RWPE2 (cell line): ENCODE measurements around the gene GTPBP10.

Experiments
- ATAC-seq: fragments of 200-7000 bp; cut with Tn5 transposase; 3 replicates; pipeline ENCODE4 v1.9.1; 2021; ENCODE audit warnings: low read depth
- DNase-seq: peaks from one replicate; pipeline ENCODE4 v3.0.0-alpha.2; 2020; ENCODE audit warnings: low spot score
- H3K27ac ChIP-seq: fragments of 450-650 bp; 2 replicates; pipeline ENCODE4 v1.5.1; 2017; ENCODE audit warnings: mild to moderate bottlenecking; ENCODE audit not compliant: poor library complexity, severe bottlenecking
- H3K27me3 ChIP-seq: fragments of 250-450 bp; sonication (Bioruptor Pico); 2 replicates; pipeline ENCODE4 v1.5.1; 2021; ENCODE audit warnings: mild to moderate bottlenecking, moderate library complexity; ENCODE audit not compliant: insufficient read depth, poor library complexity, severe bottlenecking
- H3K36me3 ChIP-seq: fragments of 250-450 bp; sonication (Bioruptor Pico); 2 replicates; pipeline ENCODE4 v1.5.1; 2020; ENCODE audit warnings: low read depth, mild to moderate bottlenecking, moderate library complexity
- H3K4me1 ChIP-seq: fragments of 250-450 bp; sonication (Bioruptor Pico); 2 replicates; pipeline ENCODE4 v1.5.1; 2021; ENCODE audit warnings: mild to moderate bottlenecking, moderate library complexity; ENCODE audit not compliant: insufficient read depth, poor library complexity, severe bottlenecking
- H3K4me3 ChIP-seq: fragments of 250-450 bp; sonication (Bioruptor Pico); 2 replicates; pipeline ENCODE4 v1.5.1; 2021; ENCODE audit warnings: mild to moderate bottlenecking, moderate library complexity; ENCODE audit not compliant: severe bottlenecking
- H3K9me3 ChIP-seq: fragments of 250-450 bp; sonication (Bioruptor Pico); 2 replicates; pipeline ENCODE4 v1.5.1; 2021; ENCODE audit warnings: mild to moderate bottlenecking, moderate library complexity; ENCODE audit not compliant: severe bottlenecking
- CTCF ChIP-seq: fragments of 450-650 bp; IDR thresholded peaks from one replicate; pipeline ENCODE4 v1.5.1; 2017; ENCODE audit warnings: mild to moderate bottlenecking, moderate library complexity; ENCODE audit not compliant: poor library complexity, severe bottlenecking

GTPBP10 gene

DNA sequence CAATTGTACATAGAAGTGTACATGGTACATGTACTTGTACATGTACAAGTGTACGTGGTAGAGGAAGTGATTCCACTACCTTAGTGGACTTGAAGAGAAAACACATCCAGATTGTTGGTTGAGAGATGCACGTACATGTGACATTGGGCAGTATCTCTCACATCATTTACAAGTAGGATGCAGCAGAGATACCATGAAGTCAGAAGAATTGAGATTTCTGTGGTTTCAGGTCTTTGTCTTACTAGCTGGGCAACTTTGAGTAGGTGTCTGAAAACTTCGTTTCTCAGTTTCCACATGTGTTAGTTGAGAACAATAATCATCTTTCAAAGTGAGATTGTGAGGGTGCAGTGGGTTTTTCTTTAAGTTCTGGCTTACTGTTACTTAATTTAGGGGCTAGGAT, 78.2 kb downstream of the GTPBP10 start:
- Histone ChIP-seq H3K27me3 (no peaks in the 10 kb centered on the region), H3K27ac (peak overlapping the region; percentile 36), H3K36me3 (no peaks in the 10 kb centered on the region), H3K4me3 (no peak overlapping the region), H3K4me1 (peaks cover 11% of the 10 kb centered on the region), H3K9me3 (no peaks in the 10 kb centered on the region)
- DNase-seq, result no peak
- ATAC-seq, result no peak
- TF ChIP-seq CTCF, result no peak

GRCh38 chr7:90425376-90425775, 78.9 kb downstream of the GTPBP10 start:
- DNase-seq, result no peak
- peak; percentile 98 for ATAC-seq
- TF ChIP-seq CTCF, result no peak
- no peaks in the 10 kb centered on the region for H3K27me3 ChIP-seq
- H3K36me3 ChIP-seq, result no peaks in the 10 kb centered on the region
- no peak overlapping the region for H3K4me3 ChIP-seq
- H3K9me3 ChIP-seq, result no peaks in the 10 kb centered on the region
- H3K4me1 ChIP-seq, result peaks cover 11% of the 10 kb centered on the region
- peak overlapping the region; percentile 36 for H3K27ac ChIP-seq

DNA sequence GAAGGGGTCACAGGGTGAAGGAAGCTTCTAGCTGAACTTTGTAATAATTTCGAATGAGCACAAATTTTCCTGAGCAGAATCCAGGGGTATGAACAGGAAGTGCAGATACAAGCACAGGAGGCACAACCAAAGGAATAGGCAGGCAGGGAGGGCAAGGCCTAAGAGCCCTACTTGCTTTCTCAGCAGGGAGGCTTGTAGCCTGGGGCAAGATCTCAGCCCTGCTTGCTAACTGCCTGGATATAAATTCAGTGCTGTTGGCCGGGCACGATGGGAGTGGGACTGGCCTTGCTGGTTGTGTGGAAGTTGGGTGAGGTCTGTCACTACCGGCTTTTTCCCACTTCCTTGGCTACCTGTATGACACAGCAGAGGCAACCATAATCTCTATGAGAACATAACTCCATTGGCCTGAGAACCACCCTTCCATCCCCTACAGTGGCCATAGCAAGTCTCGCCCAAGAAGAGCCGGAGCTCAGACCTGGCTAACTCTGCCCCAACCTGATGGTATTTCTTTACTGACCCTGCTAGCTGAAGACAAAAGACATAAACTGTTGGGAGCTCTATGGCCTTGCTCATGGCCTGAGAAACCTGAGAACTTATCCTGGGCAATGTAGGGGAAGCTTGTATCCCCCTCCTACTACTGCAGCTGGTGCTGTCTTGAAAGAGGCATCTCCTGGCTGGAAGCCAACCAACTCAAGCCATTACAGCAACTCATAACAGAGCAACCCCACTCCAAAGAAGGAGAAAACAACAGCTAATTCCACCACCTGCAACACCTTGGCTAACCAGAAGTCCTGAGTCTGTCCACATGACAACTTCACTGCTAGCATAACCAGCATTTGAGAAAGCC, 84.3 kb downstream of the GTPBP10 start:
- H3K4me1 ChIP-seq, result peaks cover under 1% of the 10 kb centered on the region
- H3K36me3 ChIP-seq, result no peaks in the 10 kb centered on the region
- no peak overlapping the region for H3K4me3 ChIP-seq
- no peaks in the 10 kb centered on the region for H3K27me3 ChIP-seq
- H3K27ac ChIP-seq, result no peak overlapping the region
- no peak for DNase-seq
- TF ChIP-seq CTCF, result no peak
- no peak for ATAC-seq
- H3K9me3 ChIP-seq, result no peaks in the 10 kb centered on the region

DNA sequence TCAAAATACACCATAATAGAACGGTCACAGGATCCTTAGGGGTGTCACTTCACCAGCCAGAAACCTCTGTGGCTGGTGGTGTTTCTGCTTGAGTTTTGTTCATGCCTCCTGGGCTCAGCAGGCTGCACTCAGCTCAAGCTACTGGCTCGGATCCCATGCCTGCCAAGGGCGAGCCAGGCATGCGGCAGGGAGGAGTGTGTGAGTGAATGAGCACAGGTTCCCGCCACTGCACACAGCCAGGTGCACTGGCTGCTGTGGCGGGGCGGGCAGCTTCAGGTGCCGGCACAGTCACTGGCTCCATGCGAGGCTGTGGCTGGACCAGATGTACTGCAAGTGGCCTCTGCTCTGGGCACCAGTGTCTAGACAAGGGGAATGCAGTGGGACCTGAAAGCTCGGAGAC, 86.2 kb downstream of the GTPBP10 start:
- Histone ChIP-seq H3K9me3 (no peaks in the 10 kb centered on the region), H3K36me3 (no peaks in the 10 kb centered on the region), H3K27ac (no peak overlapping the region), H3K27me3 (no peaks in the 10 kb centered on the region), H3K4me3 (no peak overlapping the region), H3K4me1 (no peaks in the 10 kb centered on the region)
- TF ChIP-seq CTCF, result no peak
- ATAC-seq, result no peak
- DNase-seq, result no peak

DNA sequence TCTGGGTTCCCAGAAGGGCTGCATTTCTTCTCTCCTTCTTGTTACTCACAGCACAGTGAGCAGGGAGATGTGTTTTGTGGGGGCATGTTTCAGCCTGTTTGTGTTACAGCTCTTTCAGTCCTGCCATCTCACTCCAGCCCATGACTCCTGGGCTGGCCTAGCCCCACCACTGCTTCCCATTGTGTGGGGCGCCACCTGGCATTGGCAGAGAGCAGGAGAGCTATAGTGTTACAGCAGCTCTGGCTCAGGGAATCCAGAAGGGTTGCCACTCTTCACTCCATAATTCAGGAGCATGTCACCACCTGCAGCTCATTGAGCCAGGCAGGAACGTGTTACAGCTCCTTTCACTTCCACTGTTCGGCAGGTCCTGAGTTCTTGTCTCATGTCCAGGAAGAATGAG, 86.7 kb downstream of the GTPBP10 start:
- Histone ChIP-seq H3K27ac (no peak overlapping the region), H3K36me3 (no peaks in the 10 kb centered on the region), H3K9me3 (no peaks in the 10 kb centered on the region), H3K4me1 (no peaks in the 10 kb centered on the region), H3K27me3 (no peaks in the 10 kb centered on the region), H3K4me3 (no peak overlapping the region)
- no peak for DNase-seq
- no peak for TF ChIP-seq CTCF
- no peak for ATAC-seq
